Upper lobe of right lung (tissue), 1 donor: ENCODE measurements around the gene KYAT1. TPM values are rescaled to one million over a fixed set of nuclear protein-coding genes. Genes with fewer than 3 reads are reported as not detected.

Source experiments
- ATAC-seq: fragments of 200-7000 bp; cut with Tn5 transposase; one replicate; pipeline ENCODE4 v1.9.1; 2020; ENCODE audit warnings: mild to moderate bottlenecking, moderate library complexity
- DNase-seq: peaks from one replicate; pipeline ENCODE4 v3.0.0-alpha.2; 2020
- H3K27ac ChIP-seq: fragments of 200-600 bp; one replicate; pipeline ENCODE4 v1.8.0; 2022
- H3K27me3 ChIP-seq: fragments of 200-600 bp; one replicate; pipeline ENCODE4 v1.8.0; 2022; ENCODE audit warnings: mild to moderate bottlenecking
- H3K36me3 ChIP-seq: fragments of 200-600 bp; one replicate; pipeline ENCODE4 v1.8.0; 2022
- H3K4me1 ChIP-seq: fragments of 200-600 bp; one replicate; pipeline ENCODE4 v1.8.0; 2022
- H3K4me3 ChIP-seq: fragments of 200-600 bp; one replicate; pipeline ENCODE4 v1.8.0; 2022; ENCODE audit warnings: mild to moderate bottlenecking
- H3K9me3 ChIP-seq: fragments of 200-600 bp; one replicate; pipeline ENCODE4 v1.8.0; 2022
- intact Hi-C: fragments of 100-400 bp; cut with DNase I; formaldehyde crosslinking; loops from one replicate; pipeline ENCODE4 v1.11.0; 2022
- total RNA-seq: library from RNA; stranded (reverse); fragmentation: NEBNext Ultra II Directional; extraction: Animal tissue kit (Norgen Biotek cat#: 25700); gene quantifications from one replicate; pipeline ENCODE4 v1.2.1, GENCODE V29; 2021
- TF ChIP-seq, protein P1 (sequence below): fragments of 200-600 bp; IDR thresholded peaks from one replicate; pipeline ENCODE4 v1.8.0; 2022; ENCODE audit warnings: antibody characterized with exemption
- donor health status: DM: no; HTN: yes; CAD: no; lungs with severe emphysema.

The KYAT1 gene
- total RNA-seq, 1 donor from 2014 or later, result 6.6 TPM

DNA sequence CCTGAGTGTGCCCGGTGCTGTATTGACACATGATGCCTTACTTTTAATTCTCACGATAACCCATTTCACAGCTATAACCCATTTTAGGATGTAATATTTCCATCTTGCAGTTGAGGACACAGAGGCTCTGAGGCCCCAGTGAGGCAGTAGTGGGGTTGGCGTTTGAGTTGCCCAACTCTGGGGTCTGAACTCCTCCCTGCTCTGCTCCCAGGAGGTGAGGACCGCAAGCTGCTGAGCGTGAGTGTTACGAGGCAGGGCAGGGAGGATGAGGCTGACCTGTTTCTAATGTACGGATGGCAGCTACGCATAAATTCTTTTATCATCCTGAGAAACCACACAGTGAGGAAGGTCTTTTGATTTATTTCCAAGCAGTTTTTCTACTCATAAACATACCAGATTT, 11.6 kb upstream of the KYAT1 start:
- intact Hi-C loops, result no loop called here
- Histone ChIP-seq H3K4me1 (peaks cover 32% of the 10 kb centered on the region), H3K27me3 (no peaks in the 10 kb centered on the region), H3K27ac (peak overlapping the region; percentile 84), H3K36me3 (peaks cover 51% of the 10 kb centered on the region), H3K9me3 (no peaks in the 10 kb centered on the region), H3K4me3 (peak overlapping the region; percentile 14)
- no peak for ATAC-seq
- DNase-seq, result no peak
- TF ChIP-seq, protein P1, sequence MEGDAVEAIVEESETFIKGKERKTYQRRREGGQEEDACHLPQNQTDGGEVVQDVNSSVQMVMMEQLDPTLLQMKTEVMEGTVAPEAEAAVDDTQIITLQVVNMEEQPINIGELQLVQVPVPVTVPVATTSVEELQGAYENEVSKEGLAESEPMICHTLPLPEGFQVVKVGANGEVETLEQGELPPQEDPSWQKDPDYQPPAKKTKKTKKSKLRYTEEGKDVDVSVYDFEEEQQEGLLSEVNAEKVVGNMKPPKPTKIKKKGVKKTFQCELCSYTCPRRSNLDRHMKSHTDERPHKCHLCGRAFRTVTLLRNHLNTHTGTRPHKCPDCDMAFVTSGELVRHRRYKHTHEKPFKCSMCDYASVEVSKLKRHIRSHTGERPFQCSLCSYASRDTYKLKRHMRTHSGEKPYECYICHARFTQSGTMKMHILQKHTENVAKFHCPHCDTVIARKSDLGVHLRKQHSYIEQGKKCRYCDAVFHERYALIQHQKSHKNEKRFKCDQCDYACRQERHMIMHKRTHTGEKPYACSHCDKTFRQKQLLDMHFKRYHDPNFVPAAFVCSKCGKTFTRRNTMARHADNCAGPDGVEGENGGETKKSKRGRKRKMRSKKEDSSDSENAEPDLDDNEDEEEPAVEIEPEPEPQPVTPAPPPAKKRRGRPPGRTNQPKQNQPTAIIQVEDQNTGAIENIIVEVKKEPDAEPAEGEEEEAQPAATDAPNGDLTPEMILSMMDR, result no peak

DNA sequence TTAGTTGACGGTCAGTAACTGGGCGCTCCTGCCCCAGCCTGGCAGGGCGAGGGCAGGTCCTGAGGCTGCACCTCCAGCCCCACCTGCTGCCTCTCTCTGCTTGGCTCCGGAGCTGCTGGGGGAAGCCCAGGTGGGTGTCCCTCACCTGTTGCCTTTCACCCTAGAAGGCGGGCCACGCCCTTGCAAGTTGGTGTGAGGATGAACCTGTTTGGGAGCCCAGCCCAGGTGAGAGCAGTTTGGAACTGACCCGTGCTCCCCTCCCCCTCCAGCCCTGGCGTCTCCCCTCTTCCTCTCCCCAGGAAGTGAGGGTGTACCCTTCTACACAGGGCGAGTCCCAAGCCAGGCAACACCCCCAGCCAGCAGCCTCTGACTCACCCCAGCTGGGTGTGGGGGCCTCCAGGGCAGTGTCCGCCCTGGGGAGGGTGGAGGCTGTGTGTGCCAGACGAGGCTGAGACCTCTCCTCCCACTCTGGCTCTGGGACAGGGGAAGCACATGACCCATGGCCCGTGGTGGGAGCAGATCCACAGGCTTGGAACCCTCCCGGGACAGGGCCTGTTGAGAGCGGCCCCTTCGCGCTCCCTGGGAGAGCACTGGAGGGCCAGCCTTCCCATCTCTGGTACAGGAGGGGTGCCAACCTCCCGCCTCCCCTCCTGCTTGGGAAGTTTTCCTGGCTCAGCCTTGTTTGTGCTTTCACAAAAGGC, 10.6 kb upstream of the KYAT1 start:
- intact Hi-C loops, result no loop called here
- DNase-seq (peak; percentile 83), ATAC-seq (peak; percentile 92)
- TF ChIP-seq, protein P1, result no peak
- Histone ChIP-seq H3K27me3 (no peaks in the 10 kb centered on the region), H3K4me3 (peak overlapping the region; percentile 14), H3K27ac (peak overlapping the region; percentile 84), H3K9me3 (no peaks in the 10 kb centered on the region), H3K4me1 (peaks cover 32% of the 10 kb centered on the region), H3K36me3 (peaks cover 44% of the 10 kb centered on the region)

- DNase-seq (no peak), ATAC-seq (no peak)
- intact Hi-C loops, result no loop called here
- H3K4me3 ChIP-seq, result no peak overlapping the region
- no peaks in the 10 kb centered on the region for H3K9me3 ChIP-seq
- H3K27me3 ChIP-seq, result no peaks in the 10 kb centered on the region
- TF ChIP-seq, protein P1, result no peak
- H3K4me1 ChIP-seq, result peaks cover 38% of the 10 kb centered on the region
- H3K27ac ChIP-seq, result peak overlapping the region; percentile 84
- H3K36me3 ChIP-seq, result peaks cover 45% of the 10 kb centered on the region
Measured at GRCh38 chr9:128891321-128892220, 9.8 kb upstream of the KYAT1 start.

GRCh38 chr9:128887914-128888350, 6.2 kb upstream of the KYAT1 start:
- ATAC-seq (peak; percentile 9), DNase-seq (no peak)
- Histone ChIP-seq H3K36me3 (peaks cover 28% of the 10 kb centered on the region), H3K4me3 (no peak overlapping the region), H3K9me3 (no peaks in the 10 kb centered on the region), H3K27me3 (no peaks in the 10 kb centered on the region), H3K4me1 (peaks cover 60% of the 10 kb centered on the region), H3K27ac (no peak overlapping the region)
- TF ChIP-seq, protein P1, result no peak
- intact Hi-C loops, result no loop called here

GRCh38 chr9:128887049-128887448, 5.3 kb upstream of the KYAT1 start:
- Histone ChIP-seq H3K9me3 (no peaks in the 10 kb centered on the region), H3K27me3 (no peaks in the 10 kb centered on the region), H3K27ac (peak overlapping the region; percentile 43), H3K4me1 (peaks cover 52% of the 10 kb centered on the region), H3K4me3 (no peak overlapping the region), H3K36me3 (peaks cover 28% of the 10 kb centered on the region)
- ATAC-seq (no peak), DNase-seq (no peak)
- intact Hi-C loops, result no loop called here
- TF ChIP-seq, protein P1, result no peak
